Fibroblast of the aortic adventitia (primary cell): Measurements from ENCODE around the gene ARL5B. TPM values are rescaled to one million over a fixed set of nuclear protein-coding genes. Genes with fewer than 3 reads are reported as not detected.

Experiments used
- DNase-seq: peaks from one replicate; pipeline ENCODE4 v3.0.0-alpha.2; 2010; ENCODE audit warnings: low read depth
- H3K4me3 ChIP-seq: 2 replicates; pipeline ENCODE4 v1.5.1; 2011; ENCODE audit warnings: low read depth, mild to moderate bottlenecking, control low read depth, low read length, moderate library complexity
- CTCF ChIP-seq: IDR thresholded peaks from 2 replicates; pipeline ENCODE4 v1.5.1; 2011; ENCODE audit warnings: mild to moderate bottlenecking, low read length, control low read depth, inconsistent platforms; ENCODE audit not compliant: insufficient read depth
- total RNA-seq: library from RNA; depleted of rRNA; stranded (reverse); fragments of >200 nt; gene quantifications from 2 replicates; pipeline ENCODE4 v1.2.3, GENCODE V29; 2012; ENCODE audit warnings: low replicate concordance

The ARL5B gene
- total RNA-seq, 1 donor, result 18.0 TPM

- no peak overlapping the region for H3K4me3 ChIP-seq
- DNase-seq, result no peak
- TF ChIP-seq CTCF, result no peak
Measured at GRCh38 chr10:18675086-18675801, 16.0 kb downstream of the ARL5B start.

DNA sequence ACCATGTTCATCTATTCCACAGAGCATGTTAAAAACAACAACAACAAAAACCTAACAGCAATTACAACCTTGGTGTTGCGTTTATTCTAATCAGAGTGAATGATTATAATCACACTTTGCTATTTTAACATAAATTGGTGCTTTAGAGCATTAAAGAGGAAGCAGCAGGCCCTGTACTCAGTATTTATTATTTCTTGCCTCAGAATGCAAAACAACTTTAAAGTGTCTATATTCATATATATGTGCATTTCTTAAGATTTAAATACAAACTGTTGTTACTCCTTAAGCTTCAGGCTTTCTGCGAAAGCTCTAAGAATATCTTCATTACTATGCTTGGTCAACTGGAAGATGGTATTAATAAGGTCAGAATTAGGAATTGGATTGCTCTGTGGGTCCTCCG is 21.5 kb downstream of the ARL5B start:
- TF ChIP-seq CTCF, result no peak
- no peak overlapping the region for H3K4me3 ChIP-seq
- no peak for DNase-seq

GRCh38 chr10:18681366-18681765 is 22.1 kb downstream of the ARL5B start:
- no peak for TF ChIP-seq CTCF
- DNase-seq, result peak; percentile 87
- no peak overlapping the region for H3K4me3 ChIP-seq

GRCh38 chr10:18681971-18682411 is 22.8 kb downstream of the ARL5B start:
- DNase-seq, result peak; percentile 80
- no peak overlapping the region for H3K4me3 ChIP-seq
- no peak for TF ChIP-seq CTCF

DNA sequence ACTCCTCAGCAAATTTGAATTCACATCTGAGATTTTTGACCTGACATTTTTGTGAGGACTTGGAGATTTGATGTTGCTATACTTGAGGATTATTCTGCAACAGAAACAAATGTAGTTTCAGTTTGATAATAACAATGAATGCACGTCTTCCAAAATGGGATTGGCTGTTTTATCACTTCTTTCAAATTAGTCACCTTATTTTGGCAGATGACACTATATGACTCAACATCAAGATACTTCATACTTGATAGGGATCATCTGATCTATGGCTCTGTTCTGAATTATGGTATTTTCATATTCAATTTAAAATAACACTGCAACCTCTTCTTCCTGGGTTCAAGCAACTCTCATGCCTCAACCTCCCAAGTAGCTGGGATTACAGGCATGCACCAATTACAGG is 24.2 kb downstream of the ARL5B start:
- peak; percentile 91 for DNase-seq
- no peak overlapping the region for H3K4me3 ChIP-seq
- TF ChIP-seq CTCF, result no peak

DNA sequence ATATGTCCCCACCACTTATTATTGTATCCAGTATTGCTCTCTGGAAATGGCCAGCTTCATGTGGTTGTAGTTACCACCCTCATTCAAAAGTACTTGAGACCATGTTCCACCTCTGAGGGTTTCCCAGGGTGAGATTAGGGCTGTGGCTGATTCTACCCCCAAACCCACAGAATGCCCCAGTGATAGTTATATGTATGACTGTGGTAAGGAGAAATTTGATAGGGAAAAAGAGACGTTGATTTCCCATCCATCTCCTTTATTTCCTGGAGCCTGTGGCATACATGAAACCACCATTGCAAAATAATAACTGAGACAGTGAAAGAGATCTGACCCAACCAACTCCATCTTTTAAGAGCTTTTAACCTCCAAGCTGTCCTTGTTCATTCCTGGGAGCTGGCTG is 25.2 kb downstream of the ARL5B start:
- DNase-seq, result no peak
- H3K4me3 ChIP-seq, result no peak overlapping the region
- no peak for TF ChIP-seq CTCF

DNA sequence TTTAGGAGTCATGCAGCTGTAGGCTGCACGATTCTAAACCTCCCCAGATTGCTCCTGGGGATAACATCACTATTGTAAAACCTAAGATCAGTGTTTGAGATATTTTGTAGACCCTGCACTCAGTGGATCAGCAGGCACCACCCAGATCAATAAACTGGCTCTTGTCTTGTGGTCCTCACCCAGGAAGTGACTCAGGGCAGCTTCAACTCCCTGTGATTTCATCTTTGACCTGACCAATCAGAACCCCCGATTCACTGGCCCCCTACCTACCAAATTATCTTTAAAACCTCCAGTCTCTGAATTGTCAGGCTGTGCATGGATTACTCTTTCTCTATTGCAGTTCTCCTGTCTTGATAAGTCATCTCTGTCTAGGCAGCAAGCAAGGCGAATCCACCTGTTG is 25.7 kb downstream of the ARL5B start:
- no peak for TF ChIP-seq CTCF
- H3K4me3 ChIP-seq, result no peak overlapping the region
- no peak for DNase-seq
